Neural cell (in vitro differentiated cells): ENCODE measurements around the gene MYCBP2.

Source experiments
- EZH2 ChIP-seq: fragments of 200-600, 300-800 bp; shearing (Covaris generic), sonication (generic); IDR thresholded peaks from 2 replicates; pipeline ENCODE4 v1.6.1; 2014; ENCODE audit warnings: antibody characterized with exemption, low read length, borderline replicate concordance, mild to moderate bottlenecking; ENCODE audit not compliant: insufficient read depth, poor library complexity, severe bottlenecking
- MXI1 ChIP-seq: fragments of 450-650 bp; conservative IDR thresholded peaks from 2 replicates; pipeline ENCODE4 v1.6.1; 2014; ENCODE audit warnings: antibody characterized with exemption, mild to moderate bottlenecking; ENCODE audit not compliant: poor library complexity, severe bottlenecking
- POLR2AphosphoS5 ChIP-seq: IDR thresholded peaks from 2 replicates; pipeline ENCODE4 v1.6.1; 2012
- RAD21 ChIP-seq: fragments of 450-650 bp; conservative IDR thresholded peaks from 2 replicates; pipeline ENCODE4 v1.6.1; 2014; ENCODE audit warnings: antibody characterized with exemption, mild to moderate bottlenecking, moderate library complexity
- TF ChIP-seq, protein P1 (sequence below): fragments of 450-650 bp; IDR thresholded peaks from 2 replicates; pipeline ENCODE4 v1.5.1; 2014; ENCODE audit warnings: antibody characterized with exemption, mild to moderate bottlenecking, moderate library complexity; ENCODE audit not compliant: poor library complexity, severe bottlenecking

DNA sequence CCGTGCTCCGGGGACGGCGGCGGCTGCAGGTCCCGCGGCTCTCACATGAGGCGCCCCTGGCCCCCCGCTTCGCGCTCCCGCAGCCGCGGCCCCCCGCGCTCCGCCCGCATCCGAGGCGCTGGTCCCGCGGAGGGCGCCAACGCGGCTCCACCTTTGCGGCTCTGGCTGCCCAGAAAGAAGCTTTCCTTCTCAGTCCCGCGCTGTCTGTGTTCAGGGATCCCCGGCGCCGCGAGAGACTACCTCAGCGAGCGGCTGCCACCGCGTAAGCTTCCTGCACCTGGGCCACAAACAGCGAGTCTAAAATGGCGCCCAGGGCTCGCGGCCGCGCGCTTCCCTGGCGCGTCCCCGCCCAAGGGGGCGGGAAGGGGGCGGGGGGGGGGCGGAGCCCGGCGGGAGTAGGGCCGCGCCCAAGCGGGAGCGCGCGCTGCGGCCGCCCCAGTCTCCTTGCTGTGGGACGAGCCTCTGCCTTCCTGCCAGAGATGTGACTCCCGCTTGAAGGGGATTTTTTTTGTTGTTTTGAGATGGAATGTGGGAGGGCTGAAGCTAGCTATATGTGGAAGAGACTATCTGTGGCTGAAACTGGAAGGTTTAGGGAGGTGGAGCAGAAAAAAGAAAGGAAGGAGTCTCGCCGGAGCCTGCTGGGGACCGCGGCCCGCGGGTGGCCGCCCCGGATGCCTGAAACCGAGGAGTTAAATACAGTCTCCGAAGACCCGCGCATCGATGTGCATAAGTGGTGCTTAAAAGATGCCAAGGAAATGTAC, 299.9 kb downstream of the MYCBP2 start, which contains the start of gene FBXL3:
- TF ChIP-seq, protein P1, sequence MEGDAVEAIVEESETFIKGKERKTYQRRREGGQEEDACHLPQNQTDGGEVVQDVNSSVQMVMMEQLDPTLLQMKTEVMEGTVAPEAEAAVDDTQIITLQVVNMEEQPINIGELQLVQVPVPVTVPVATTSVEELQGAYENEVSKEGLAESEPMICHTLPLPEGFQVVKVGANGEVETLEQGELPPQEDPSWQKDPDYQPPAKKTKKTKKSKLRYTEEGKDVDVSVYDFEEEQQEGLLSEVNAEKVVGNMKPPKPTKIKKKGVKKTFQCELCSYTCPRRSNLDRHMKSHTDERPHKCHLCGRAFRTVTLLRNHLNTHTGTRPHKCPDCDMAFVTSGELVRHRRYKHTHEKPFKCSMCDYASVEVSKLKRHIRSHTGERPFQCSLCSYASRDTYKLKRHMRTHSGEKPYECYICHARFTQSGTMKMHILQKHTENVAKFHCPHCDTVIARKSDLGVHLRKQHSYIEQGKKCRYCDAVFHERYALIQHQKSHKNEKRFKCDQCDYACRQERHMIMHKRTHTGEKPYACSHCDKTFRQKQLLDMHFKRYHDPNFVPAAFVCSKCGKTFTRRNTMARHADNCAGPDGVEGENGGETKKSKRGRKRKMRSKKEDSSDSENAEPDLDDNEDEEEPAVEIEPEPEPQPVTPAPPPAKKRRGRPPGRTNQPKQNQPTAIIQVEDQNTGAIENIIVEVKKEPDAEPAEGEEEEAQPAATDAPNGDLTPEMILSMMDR: no peak
- no peak for TF ChIP-seq EZH2
- TF ChIP-seq MXI1: peak; percentile 38
- TF ChIP-seq POLR2AphosphoS5: peak; percentile 96
- no peak for TF ChIP-seq RAD21
